ENCODE measurements around the gene WDR18.

The WDR18 gene

GRCh38 chr19:984165-984967 is at the start of gene WDR18:
Gene WDR18 (plus strand): TSS chr19:984345. CDS start chr19:984354, 9 bp downstream.
- no peak for DNase-seq (ENCODE audit: low read depth)

GRCh38 chr19:934865-935479 is 49.2 kb upstream of the WDR18 start:
- DNase-seq (ENCODE audit: low read depth) = no peak

- no peak for DNase-seq (ENCODE audit: low read depth)
These were observed 48.0 kb upstream of the WDR18 start for GRCh38 chr19:936175-936546.

GRCh38 chr19:937259-937694 is 46.9 kb upstream of the WDR18 start:
- no peak for DNase-seq (ENCODE audit: low read depth)

GRCh38 chr19:938233-938923 is 45.8 kb upstream of the WDR18 start:
- DNase-seq (ENCODE audit: low read depth) = no peak

GRCh38 chr19:939439-939838 is 44.7 kb upstream of the WDR18 start:
- DNase-seq (ENCODE audit: low read depth) = no peak

GRCh38 chr19:939922-940321 is 44.2 kb upstream of the WDR18 start:
- DNase-seq (ENCODE audit: low read depth) = no peak

- DNase-seq (ENCODE audit: low read depth) = no peak
These were observed 43.4 kb upstream of the WDR18 start for GRCh38 chr19:940591-941291.

GRCh38 chr19:941292-942132 is 42.6 kb upstream of the WDR18 start:
- DNase-seq (ENCODE audit: low read depth) = no peak

- no peak for DNase-seq (ENCODE audit: low read depth)
These were observed 42.0 kb upstream of the WDR18 start for GRCh38 chr19:942133-942645.

- no peak for DNase-seq (ENCODE audit: low read depth)
These were observed 40.5 kb upstream of the WDR18 start for GRCh38 chr19:943551-944170.

- DNase-seq (ENCODE audit: low read depth) = no peak
These were observed 40.0 kb upstream of the WDR18 start for GRCh38 chr19:944171-944567.

GRCh38 chr19:944663-945241 is 39.4 kb upstream of the WDR18 start:
- no peak for DNase-seq (ENCODE audit: low read depth)

GRCh38 chr19:945401-946252 is 38.5 kb upstream of the WDR18 start:
- no peak for DNase-seq (ENCODE audit: low read depth)

GRCh38 chr19:947090-947706 is 36.9 kb upstream of the WDR18 start:
- no peak for DNase-seq (ENCODE audit: low read depth)

GRCh38 chr19:947707-948539 is 36.2 kb upstream of the WDR18 start:
- no peak for DNase-seq (ENCODE audit: low read depth)

- no peak for DNase-seq (ENCODE audit: low read depth)
These were observed 35.2 kb upstream of the WDR18 start for GRCh38 chr19:948842-949496.
